ENCODE measurements around the gene GPR3.

DNA sequence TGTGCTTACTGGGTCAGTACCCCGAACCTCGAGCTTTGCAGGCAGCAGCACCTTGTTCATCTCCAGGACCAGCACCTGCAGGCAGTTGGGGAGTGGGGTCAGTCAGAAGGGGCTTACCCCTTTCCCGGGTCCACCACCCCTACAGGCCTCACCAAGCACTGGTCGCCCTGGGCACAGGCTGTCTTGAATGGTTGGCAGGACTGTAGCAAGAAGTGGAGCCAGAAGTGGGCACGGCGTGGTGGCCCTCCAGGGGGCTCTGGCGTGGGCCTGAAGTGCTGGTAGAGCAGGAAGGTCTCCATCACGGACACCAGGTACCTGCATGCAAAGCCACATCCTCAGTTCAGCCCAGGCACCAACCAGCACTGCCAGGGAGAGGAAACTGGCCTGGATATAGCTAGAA is 30.9 kb upstream of the GPR3 start:
- TF ChIP-seq, protein P1, sequence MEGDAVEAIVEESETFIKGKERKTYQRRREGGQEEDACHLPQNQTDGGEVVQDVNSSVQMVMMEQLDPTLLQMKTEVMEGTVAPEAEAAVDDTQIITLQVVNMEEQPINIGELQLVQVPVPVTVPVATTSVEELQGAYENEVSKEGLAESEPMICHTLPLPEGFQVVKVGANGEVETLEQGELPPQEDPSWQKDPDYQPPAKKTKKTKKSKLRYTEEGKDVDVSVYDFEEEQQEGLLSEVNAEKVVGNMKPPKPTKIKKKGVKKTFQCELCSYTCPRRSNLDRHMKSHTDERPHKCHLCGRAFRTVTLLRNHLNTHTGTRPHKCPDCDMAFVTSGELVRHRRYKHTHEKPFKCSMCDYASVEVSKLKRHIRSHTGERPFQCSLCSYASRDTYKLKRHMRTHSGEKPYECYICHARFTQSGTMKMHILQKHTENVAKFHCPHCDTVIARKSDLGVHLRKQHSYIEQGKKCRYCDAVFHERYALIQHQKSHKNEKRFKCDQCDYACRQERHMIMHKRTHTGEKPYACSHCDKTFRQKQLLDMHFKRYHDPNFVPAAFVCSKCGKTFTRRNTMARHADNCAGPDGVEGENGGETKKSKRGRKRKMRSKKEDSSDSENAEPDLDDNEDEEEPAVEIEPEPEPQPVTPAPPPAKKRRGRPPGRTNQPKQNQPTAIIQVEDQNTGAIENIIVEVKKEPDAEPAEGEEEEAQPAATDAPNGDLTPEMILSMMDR (IDR thresholded peaks at IDR 0.05) = no peak
- TF ChIP-seq SIN3A (IDR thresholded peaks at IDR 0.05; ENCODE audit: borderline replicate concordance, insufficient read depth, low read depth, low read length) (no peak), POLR2AphosphoS5 (IDR thresholded peaks at IDR 0.05; ENCODE audit: low read depth, low read length) (no peak)

Data from Panc1 (cell line).